ENCODE data around the gene SPATA2L. TPM values are rescaled to one million over a fixed set of nuclear protein-coding genes. Genes with fewer than 3 reads are reported as not detected.

Gene SPATA2L
- total RNA-seq, 2 experiments from 2014 or later = 2.6 to 3.3 TPM

- DNase-seq (no peak), ATAC-seq (no peak)
- H3K27ac Mint-ChIP-seq = peak overlapping the region; percentile 68
- peaks cover 6% of the 10 kb centered on the region for H3K4me1 Mint-ChIP-seq (ENCODE audit: low read depth)
- H3K27me3 Mint-ChIP-seq = no peaks in the 10 kb centered on the region
- TF ChIP-seq, protein P1, sequence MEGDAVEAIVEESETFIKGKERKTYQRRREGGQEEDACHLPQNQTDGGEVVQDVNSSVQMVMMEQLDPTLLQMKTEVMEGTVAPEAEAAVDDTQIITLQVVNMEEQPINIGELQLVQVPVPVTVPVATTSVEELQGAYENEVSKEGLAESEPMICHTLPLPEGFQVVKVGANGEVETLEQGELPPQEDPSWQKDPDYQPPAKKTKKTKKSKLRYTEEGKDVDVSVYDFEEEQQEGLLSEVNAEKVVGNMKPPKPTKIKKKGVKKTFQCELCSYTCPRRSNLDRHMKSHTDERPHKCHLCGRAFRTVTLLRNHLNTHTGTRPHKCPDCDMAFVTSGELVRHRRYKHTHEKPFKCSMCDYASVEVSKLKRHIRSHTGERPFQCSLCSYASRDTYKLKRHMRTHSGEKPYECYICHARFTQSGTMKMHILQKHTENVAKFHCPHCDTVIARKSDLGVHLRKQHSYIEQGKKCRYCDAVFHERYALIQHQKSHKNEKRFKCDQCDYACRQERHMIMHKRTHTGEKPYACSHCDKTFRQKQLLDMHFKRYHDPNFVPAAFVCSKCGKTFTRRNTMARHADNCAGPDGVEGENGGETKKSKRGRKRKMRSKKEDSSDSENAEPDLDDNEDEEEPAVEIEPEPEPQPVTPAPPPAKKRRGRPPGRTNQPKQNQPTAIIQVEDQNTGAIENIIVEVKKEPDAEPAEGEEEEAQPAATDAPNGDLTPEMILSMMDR (IDR thresholded peaks at IDR 0.05) = no peak
- H3K4me3 Mint-ChIP-seq = peak overlapping the region; percentile 78
- ChIA-PET POLR2A (interaction anchor here (0.7 to 2.2 kb wide), 4 partner anchors 11 to 872 kb away, joined by 3 to 5 read pairs (median 4); no protein-coding TSS in a partner anchor), CTCF (interaction anchor here (1.2 to 1.5 kb wide), 3 partner anchors 11 to 148 kb away, joined by 4 to 5 read pairs (median 4); no protein-coding TSS in a partner anchor)
- H3K9me3 Mint-ChIP-seq = no peaks in the 10 kb centered on the region
- intact Hi-C loops (cut with micrococcal nuclease) = no loop called here
- peaks cover 25% of the 10 kb centered on the region for H3K36me3 Mint-ChIP-seq (ENCODE audit: low read depth)
These were observed 10.8 kb upstream of the SPATA2L start for GRCh38 chr16:89712274-89712781.

- ChIA-PET CTCF (interaction anchor here (1.2 to 3.8 kb wide), 2 partner anchors 12 kb away, joined by 4 to 28 read pairs; partner anchors contain the start of gene SPATA2L), POLR2A (interaction anchor here (1.1 to 2.2 kb wide), 6 partner anchors 10 to 199 kb away, joined by 3 to 6 read pairs (median 4); partner anchors contain the start of gene SPATA2L)
- DNase-seq (peak; percentile 81), ATAC-seq (peak; percentile 92)
- peak overlapping the region; percentile 78 for H3K4me3 Mint-ChIP-seq
- intact Hi-C loops (cut with micrococcal nuclease) = no loop called here
- peaks cover 6% of the 10 kb centered on the region for H3K4me1 Mint-ChIP-seq (ENCODE audit: low read depth)
- H3K27me3 Mint-ChIP-seq = no peaks in the 10 kb centered on the region
- TF ChIP-seq, protein P1 (IDR thresholded peaks at IDR 0.05) = no peak
- H3K9me3 Mint-ChIP-seq = no peaks in the 10 kb centered on the region
- peaks cover 22% of the 10 kb centered on the region for H3K36me3 Mint-ChIP-seq (ENCODE audit: low read depth)
- H3K27ac Mint-ChIP-seq = peak overlapping the region; percentile 57
These were observed 10.2 kb upstream of the SPATA2L start for GRCh38 chr16:89711601-89712273.

DNA sequence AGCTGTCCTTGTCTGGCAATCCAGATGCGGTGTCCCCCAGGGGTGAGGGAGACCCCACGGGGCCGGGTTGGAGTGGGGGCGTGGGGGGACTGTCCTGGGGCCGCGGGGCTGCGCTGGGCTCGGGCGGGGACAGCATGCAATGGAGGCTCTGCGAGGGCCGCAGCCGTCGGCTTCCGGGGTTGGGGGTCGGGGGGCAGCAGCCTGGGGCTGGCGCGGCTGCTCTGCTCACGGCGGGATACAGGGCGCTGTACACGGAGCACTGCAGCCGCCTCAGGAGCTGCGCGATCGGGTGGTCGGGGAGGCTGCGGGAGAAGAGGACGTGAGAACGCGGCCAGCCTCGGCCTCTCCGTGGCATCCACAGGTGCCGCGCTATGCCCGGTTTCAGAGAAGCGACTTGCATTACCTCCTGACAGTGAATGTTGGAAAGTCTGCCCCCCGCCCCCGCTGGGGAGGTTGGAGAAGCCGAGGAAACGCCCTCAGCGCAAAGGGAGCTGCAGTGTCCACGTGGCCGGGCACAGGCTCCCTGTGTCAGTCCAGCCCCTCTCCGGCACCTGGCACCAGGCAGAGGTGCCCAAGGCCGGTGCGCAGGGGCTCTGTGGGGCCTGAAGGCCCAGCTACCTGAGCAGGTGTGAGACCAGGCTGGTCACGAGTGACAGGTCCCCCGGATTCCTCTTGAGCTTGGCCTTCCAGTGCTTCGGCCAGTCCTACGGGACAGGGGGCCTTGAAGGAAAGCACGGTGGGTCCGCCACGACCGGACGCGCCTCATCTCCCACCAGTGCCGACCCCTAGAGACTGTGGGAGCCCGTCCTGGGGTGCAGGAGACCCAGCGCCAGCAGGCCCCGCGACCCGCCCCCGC lies 9.4 kb upstream of the SPATA2L start:
- Mint-ChIP-seq H3K27me3 (no peaks in the 10 kb centered on the region), H3K4me3 (no peak overlapping the region), H3K9me3 (no peaks in the 10 kb centered on the region), H3K27ac (no peak overlapping the region), H3K4me1 (ENCODE audit: low read depth) (peaks cover 9% of the 10 kb centered on the region), H3K36me3 (ENCODE audit: low read depth) (peaks cover 17% of the 10 kb centered on the region)
- ChIA-PET POLR2A (interaction anchor here (0.6 to 1.4 kb wide), 6 partner anchors 9 to 200 kb away, joined by 3 to 7 read pairs (median 4); partner anchors contain the start of genes SPATA2L and VPS9D1), CTCF (interaction anchor here (0.9 to 3.8 kb wide), 4 partner anchors 11 to 150 kb away, joined by 3 to 28 read pairs (median 4); partner anchors contain the start of gene SPATA2L)
- intact Hi-C loops (cut with micrococcal nuclease) = no loop called here
- TF ChIP-seq, protein P1 (IDR thresholded peaks at IDR 0.05) = no peak
- ATAC-seq (peak; percentile 3), DNase-seq (no peak)

- H3K4me1 Mint-ChIP-seq (ENCODE audit: low read depth) = peaks cover 8% of the 10 kb centered on the region
- ATAC-seq (no peak), DNase-seq (no peak)
- H3K4me3 Mint-ChIP-seq = peak overlapping the region; percentile 21
- TF ChIP-seq, protein P1 (IDR thresholded peaks at IDR 0.05) = no peak
- no peaks in the 10 kb centered on the region for H3K27me3 Mint-ChIP-seq
- H3K36me3 Mint-ChIP-seq (ENCODE audit: low read depth) = peaks cover 15% of the 10 kb centered on the region
- POLR2A ChIA-PET = interaction anchor here (1.1 to 1.4 kb wide), 5 partner anchors 9 to 80 kb away, joined by 3 to 7 read pairs (median 5); partner anchors contain the start of genes SPATA2L and VPS9D1
- intact Hi-C loops (cut with micrococcal nuclease) = loop anchor here (10.0 kb wide), 1 partner anchor 85 kb away; no protein-coding TSS in a partner anchor
- H3K9me3 Mint-ChIP-seq = no peaks in the 10 kb centered on the region
- H3K27ac Mint-ChIP-seq = no peak overlapping the region
- CTCF ChIA-PET = interaction anchor here (0.9 to 3.8 kb wide), 4 partner anchors 10 to 151 kb away, joined by 3 to 28 read pairs (median 4); partner anchors contain the start of gene SPATA2L
These were observed 8.4 kb upstream of the SPATA2L start for GRCh38 chr16:89709716-89710432.

Data from activated CD8-positive, alpha-beta T cell treated with anti-CD3 and anti-CD28 coated beads for 36 hours (primary cell).